PFSK-1 (cell line): ENCODE results near the gene RNF17.

Source experiments
- FOXP2 ChIP-seq: optimal IDR thresholded peaks from 2 replicates; pipeline ENCODE3; 2011; ENCODE audit warnings: borderline replicate concordance, control low read depth, inconsistent platforms; ENCODE audit not compliant: insufficient read depth; ENCODE audit errors: extremely low read length, extremely low read depth
- POLR2AphosphoS5 ChIP-seq: IDR thresholded peaks from 2 replicates; pipeline ENCODE4 v1.6.1; 2012; ENCODE audit warnings: low read depth, mild to moderate bottlenecking, control low read depth, low read length, moderate library complexity
- SIN3A ChIP-seq: IDR thresholded peaks from 2 replicates; pipeline ENCODE4 v1.6.1; 2012; ENCODE audit warnings: mild to moderate bottlenecking, low read length, moderate library complexity, borderline replicate concordance; ENCODE audit not compliant: insufficient read depth
- TAF1 ChIP-seq: IDR thresholded peaks from 2 replicates; pipeline ENCODE4 v1.6.1; 2012; ENCODE audit warnings: low read length, control low read depth, borderline replicate concordance; ENCODE audit not compliant: insufficient read depth
- TF ChIP-seq, protein P1 (sequence below), 2 experiments: IDR thresholded peaks; 2 replicates each; pipeline versions ENCODE4 v1.6.1 to v1.8.0; 2011 to 2012; ENCODE audit warnings: low read depth in 2 of 2, low read length in 2 of 2, control low read depth in 1 of 2, inconsistent platforms in 1 of 2, mild to moderate bottlenecking in 1 of 2, moderate library complexity in 1 of 2; ENCODE audit not compliant: insufficient read depth in 1 of 2

DNA sequence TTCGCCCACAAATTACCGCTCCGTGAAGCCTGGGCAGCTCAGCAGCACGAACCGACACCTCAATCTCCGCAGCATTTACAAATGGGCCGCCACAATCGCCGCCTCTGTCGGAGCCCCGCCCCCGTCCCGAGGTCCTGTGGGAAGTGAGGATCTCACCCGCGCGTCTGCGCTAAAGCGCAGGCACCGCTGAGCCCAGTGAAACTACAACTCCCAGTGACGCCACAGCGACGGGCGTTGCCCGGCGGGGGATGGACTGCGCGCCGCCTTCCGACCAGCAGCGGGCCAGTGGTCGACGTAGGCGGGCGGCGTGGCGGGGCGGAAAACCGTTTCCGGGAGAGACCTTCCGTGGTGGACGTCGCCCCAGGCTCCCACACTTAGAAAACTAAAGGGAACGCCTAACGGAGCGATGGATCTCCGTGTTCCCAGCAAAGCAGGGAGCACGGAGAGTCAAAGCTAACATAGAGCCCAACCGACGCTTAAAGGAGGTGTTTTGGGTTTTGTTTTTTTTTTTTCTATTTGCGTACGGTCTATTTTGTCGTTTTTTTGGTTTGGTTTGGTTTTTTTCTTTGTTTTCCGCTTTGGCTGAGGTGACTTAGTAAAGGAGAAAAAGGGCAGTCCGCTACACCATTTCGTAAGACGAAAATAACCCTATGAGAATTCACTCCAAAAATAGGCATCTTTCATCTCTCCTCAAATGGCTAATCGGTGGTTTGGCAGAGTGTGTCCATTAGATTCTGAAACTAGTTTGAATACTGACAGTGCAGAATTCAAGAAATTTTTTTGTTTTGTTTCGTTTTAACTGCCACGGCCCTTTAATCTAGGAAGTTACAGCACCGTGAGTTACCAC, 159.0 kb downstream of the RNF17 start:
- peak; percentile 62; the same call in 1 of the 2 replicates for TF ChIP-seq POLR2AphosphoS5
- TF ChIP-seq, protein P1, sequence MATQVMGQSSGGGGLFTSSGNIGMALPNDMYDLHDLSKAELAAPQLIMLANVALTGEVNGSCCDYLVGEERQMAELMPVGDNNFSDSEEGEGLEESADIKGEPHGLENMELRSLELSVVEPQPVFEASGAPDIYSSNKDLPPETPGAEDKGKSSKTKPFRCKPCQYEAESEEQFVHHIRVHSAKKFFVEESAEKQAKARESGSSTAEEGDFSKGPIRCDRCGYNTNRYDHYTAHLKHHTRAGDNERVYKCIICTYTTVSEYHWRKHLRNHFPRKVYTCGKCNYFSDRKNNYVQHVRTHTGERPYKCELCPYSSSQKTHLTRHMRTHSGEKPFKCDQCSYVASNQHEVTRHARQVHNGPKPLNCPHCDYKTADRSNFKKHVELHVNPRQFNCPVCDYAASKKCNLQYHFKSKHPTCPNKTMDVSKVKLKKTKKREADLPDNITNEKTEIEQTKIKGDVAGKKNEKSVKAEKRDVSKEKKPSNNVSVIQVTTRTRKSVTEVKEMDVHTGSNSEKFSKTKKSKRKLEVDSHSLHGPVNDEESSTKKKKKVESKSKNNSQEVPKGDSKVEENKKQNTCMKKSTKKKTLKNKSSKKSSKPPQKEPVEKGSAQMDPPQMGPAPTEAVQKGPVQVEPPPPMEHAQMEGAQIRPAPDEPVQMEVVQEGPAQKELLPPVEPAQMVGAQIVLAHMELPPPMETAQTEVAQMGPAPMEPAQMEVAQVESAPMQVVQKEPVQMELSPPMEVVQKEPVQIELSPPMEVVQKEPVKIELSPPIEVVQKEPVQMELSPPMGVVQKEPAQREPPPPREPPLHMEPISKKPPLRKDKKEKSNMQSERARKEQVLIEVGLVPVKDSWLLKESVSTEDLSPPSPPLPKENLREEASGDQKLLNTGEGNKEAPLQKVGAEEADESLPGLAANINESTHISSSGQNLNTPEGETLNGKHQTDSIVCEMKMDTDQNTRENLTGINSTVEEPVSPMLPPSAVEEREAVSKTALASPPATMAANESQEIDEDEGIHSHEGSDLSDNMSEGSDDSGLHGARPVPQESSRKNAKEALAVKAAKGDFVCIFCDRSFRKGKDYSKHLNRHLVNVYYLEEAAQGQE (IDR thresholded peaks at IDR 0.05; ENCODE audit: insufficient read depth in 1 of 2, low read depth in 2 of 2, low read length in 2 of 2): no peak
- no peak for TF ChIP-seq SIN3A
- 0 out of 2 replicates have a peak, but pooled peaks have one; percentile 60 for TF ChIP-seq TAF1
- peak; percentile 51 for TF ChIP-seq FOXP2
